ENCODE results near the gene MED19.

GRCh38 chr11:57745206-57745605 is 33.2 kb upstream of the MED19 start:
- TF ChIP-seq TAF1 (IDR thresholded peaks at IDR 0.05; ENCODE audit: low read depth, low read length) (no peak), POLR2A (IDR thresholded peaks at IDR 0.05; ENCODE audit: low read depth, low read length) (no peak)
